ENCODE data around the gene AHRR.

GRCh38 chr5:466661-467310, 145.3 kb downstream of the AHRR start:
- TF ChIP-seq, protein P1, sequence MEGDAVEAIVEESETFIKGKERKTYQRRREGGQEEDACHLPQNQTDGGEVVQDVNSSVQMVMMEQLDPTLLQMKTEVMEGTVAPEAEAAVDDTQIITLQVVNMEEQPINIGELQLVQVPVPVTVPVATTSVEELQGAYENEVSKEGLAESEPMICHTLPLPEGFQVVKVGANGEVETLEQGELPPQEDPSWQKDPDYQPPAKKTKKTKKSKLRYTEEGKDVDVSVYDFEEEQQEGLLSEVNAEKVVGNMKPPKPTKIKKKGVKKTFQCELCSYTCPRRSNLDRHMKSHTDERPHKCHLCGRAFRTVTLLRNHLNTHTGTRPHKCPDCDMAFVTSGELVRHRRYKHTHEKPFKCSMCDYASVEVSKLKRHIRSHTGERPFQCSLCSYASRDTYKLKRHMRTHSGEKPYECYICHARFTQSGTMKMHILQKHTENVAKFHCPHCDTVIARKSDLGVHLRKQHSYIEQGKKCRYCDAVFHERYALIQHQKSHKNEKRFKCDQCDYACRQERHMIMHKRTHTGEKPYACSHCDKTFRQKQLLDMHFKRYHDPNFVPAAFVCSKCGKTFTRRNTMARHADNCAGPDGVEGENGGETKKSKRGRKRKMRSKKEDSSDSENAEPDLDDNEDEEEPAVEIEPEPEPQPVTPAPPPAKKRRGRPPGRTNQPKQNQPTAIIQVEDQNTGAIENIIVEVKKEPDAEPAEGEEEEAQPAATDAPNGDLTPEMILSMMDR (conservative IDR thresholded peaks at IDR 0.05; ENCODE audit: low read depth, low read length), result no peak
- no peak for TF ChIP-seq EZH2phosphoT487 (IDR thresholded peaks at IDR 0.05; ENCODE audit: borderline replicate concordance, low read length)
